Activated CD4-positive, CD25-positive, alpha-beta regulatory T cell treated with anti-CD3 and anti-CD28 coated beads, Interleukin-2, amount 50 U/mL, for 16 hours (primary cell): Measurements from ENCODE around the gene SMIM41.

ENCODE experiments used
- DNase-seq: peaks from one replicate; pipeline ENCODE4 v3.0.0-alpha.2; 2020; ENCODE audit warnings: low read depth, low spot score

Gene SMIM41

GRCh38 chr12:52079576-52080402 is at the start of gene SMIM41:
SMIM41 (plus strand) TSS chr12:52079704; CDS start chr12:52079780, 76 bp downstream.
- no peak for DNase-seq

GRCh38 chr12:52032446-52032803 is 47.1 kb upstream of the SMIM41 start:
- DNase-seq, result no peak

DNA sequence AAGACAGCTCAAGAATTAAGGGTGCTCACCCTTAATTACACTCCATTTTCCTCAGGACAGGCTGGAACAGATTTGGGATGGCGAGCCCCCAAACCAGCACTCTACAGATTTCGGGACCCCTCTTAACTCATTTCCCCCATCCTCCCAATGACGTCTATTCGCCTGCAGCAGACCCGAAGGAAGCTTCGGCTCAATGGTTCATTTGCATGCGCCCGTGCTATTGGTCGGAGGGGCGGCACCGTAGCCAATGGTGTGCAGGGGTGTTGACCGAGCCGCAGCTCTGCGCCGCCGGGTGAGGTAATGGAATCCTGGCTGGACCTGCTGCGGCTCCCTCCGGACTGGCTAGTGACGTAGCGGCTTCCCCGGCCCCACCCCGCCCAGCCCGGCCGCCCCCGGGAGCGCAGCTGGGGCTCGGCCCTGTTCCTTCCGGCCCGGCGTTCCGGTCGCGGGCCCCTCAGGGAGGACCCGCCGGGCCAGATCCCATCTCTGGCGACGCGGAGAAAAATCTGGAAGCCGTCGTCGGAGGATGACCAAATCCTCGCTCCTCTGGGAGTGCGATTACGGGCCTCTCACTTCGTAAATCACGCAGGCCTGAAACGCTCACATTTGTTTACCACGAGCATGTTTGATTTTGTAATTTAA is 46.6 kb upstream of the SMIM41 start:
- DNase-seq, result peak; percentile 79

- no peak for DNase-seq
Observed at GRCh38 chr12:52033446-52034140, 45.9 kb upstream of the SMIM41 start.

DNA sequence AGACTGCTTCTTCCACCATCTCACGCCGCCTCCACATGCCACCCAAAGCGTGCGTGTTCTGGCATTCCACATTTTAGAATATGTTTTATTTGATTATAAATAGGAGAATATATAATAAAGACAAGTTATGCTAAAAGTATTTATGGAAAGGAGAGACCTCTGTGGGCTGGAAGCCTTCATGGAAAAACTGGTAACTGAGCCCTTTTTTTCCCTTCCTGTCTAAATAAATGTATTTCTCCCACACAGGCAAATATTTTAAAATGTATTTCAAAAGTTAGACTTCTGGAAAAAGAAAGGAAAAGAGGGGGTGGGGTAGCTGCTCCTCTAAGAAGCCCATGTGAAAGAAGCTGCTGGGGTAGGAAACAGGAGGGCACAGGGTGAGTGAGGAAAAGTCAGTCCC is 44.3 kb upstream of the SMIM41 start:
- no peak for DNase-seq

- DNase-seq, result no peak
Observed at GRCh38 chr12:52035926-52036325, 43.6 kb upstream of the SMIM41 start.

GRCh38 chr12:52036587-52037171 is 42.8 kb upstream of the SMIM41 start:
- peak; percentile 71 for DNase-seq

DNA sequence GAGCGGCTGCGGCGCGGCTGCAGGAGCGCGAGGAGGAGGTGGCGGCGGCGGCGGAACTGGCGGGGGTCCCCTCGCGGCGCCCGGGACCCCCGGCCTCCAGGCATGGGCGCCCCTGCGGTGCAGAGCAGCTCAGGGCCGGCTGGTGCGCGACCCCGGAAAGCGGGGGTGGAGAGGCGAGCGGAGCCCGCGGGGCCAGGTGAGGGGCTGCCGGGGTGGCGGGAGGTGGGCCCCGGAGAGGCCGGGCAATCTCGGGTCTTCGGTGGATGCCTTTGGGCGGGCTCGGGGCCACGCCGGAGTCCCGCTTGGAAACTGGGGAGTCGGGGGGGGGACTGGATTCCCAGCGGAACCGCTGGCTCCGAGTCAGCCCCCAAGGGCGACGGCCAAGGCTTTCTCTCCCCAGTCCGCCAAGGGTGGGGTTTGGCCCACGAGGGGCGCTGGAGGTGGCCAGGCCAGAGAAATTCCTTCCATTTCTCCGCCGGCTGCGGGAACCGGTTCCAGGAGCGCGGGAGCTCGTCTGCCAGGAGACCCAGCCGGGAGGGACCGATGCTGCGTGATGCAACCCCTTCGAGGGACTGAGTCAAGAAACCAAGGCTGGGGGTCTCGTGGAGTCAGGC is 42.1 kb upstream of the SMIM41 start:
- DNase-seq, result no peak

DNA sequence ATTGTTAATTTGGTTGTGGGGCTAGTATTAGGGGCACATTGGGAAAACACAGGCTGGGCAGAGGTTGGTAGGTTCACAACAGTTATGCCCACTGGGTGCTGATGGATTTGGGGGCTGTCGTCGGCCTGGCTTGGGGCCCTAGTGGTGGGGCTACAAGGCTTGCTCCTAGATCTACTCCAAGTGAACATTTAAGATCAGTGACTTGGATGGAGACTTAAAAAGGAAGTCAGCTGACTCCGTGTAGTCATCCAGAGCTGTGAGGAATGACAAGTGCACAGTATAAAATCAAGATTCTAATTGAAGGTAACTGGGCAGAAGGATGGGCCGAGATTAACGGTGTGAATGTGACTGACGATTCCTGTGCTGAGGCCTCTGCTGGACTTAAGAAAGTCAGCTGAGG is 41.1 kb upstream of the SMIM41 start:
- no peak for DNase-seq

DNA sequence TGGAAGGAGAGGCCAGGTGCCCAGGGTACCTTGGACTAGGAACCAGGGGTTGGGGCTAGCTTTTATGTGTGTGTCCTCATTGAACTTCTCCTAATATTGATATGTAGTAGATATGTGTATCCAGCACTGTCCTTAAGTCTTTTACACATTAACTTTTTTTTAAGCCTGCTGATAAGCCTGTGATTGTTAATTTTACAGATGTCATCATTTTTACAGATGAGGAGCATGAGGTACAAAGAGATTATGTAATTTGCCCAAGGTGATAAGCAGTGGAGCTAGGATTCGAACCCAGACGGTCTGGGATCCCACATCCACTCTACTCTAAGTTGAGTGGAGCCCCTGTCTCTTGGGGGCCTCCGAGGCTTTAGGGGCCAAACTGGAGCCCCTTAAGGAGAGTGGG is 38.5 kb upstream of the SMIM41 start:
- DNase-seq, result no peak

GRCh38 chr12:52041695-52042123 is 37.8 kb upstream of the SMIM41 start:
- no peak for DNase-seq

DNA sequence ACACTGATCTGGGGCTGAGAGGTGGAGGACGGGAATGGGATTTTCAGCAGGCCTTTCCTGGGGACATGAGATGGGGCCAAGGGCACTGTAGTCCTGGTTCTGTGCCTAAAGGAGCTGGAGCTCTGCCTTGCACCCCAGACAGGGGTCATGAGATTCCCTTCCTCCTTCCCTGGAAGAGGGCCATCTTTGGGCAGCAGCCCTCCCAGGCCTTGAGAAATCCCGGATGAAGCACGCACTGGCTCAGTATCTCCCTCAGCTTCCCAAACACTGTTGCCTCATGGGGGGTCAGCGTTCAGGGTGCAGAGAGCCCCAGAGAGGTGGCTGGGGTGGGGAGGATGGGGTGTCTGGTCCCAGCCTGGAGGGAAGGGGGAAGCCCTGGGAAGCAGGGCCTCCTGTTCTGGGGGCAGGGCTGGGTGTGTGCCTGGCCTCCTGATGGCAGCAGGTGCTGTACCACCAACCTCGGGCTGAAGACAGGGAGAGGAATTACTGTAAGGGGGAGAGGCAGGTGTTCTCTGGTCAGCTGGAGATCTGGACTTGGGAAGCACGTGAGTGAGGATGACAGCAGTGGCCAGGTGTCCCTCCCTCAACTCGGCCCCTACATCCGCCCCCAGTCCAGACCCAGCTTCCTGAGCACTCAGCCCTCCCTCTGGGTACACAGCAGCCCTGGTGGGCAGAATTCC is 36.7 kb upstream of the SMIM41 start:
- no peak for DNase-seq

- DNase-seq, result no peak
Observed at GRCh38 chr12:52043386-52044212, 35.9 kb upstream of the SMIM41 start.

- DNase-seq, result no peak
Observed at GRCh38 chr12:52044292-52044983, 35.1 kb upstream of the SMIM41 start.

GRCh38 chr12:52045794-52046199 is 33.7 kb upstream of the SMIM41 start:
- DNase-seq, result no peak

DNA sequence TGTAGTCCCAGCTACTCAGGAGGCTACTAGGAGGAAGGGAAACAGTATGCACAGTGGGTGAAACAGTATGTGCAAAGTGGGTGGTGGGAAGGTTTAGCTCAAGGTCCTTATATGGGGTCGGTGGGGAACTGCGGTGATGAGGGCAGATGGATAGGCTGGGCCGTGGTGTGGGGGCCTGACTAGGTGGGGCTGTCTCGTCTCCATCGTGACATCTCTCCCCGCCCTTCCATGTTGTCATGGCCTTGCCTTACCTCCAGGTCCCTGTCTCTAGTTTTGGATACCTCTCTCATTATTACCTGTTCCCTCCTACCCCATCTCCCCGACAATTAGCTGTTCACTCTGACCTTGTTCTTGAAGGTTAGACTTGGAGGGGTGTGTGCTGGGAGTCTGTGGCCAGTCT is 32.6 kb upstream of the SMIM41 start:
- DNase-seq, result no peak

DNA sequence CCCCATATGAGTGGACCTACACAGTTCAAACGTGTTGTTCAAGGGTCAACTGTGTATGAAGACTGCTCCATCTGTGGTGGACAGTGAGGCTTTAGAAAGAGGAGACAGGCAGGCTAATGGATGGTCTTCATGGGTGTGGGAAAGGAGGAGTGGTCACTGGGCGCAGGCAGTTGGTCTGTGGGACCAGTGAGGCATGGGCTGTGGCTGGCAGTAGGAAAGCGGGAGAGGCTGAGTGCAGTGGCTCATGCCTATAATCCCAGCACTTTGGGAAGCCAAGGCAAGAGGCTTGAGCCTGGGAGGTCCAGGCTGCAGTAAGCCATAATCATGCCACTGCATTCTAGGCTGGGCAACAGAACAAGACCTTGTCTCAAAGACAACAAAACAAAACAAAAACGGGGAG is 30.2 kb upstream of the SMIM41 start:
- no peak for DNase-seq

GRCh38 chr12:52049688-52050087 is 29.8 kb upstream of the SMIM41 start:
- DNase-seq, result no peak

- no peak for DNase-seq
Observed at GRCh38 chr12:52050116-52050757, 29.3 kb upstream of the SMIM41 start.
